Measurements from ENCODE around the gene CRBN. TPM values are rescaled to one million over a fixed set of nuclear protein-coding genes. Genes with fewer than 3 reads are reported as not detected.

Gene CRBN
- total RNA-seq, 1 donor from 2014 or later = 76.2 TPM

DNA sequence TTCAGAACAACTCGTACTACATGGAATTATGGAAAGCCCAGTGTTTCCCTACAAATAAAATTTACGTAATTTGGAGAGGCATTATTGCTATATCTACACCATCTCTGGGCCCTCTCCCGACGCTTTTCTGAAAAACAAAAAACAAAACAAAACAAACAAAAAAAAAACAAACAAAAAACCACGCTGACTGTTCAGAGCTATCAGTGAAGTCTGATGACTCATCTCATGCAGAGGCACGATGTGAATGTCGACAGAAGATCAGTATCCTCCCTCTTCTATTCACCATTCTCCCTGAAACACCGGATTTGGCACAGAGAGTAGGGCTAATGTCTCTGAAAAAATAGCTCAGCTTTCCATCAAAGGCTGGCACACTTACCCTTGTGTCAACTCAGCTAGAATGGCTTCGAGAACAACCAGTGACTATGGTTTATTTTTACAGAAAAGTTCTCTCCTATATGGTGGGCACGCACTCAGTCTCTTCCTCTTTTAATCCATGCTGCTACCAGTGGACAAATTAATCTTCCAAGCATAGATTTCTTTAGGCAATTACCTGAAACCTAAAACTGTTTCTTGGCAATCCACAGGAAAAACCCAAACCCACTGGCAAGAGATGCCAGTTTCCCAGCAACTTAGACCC, 1.5 kb downstream of the CRBN start:
- Histone ChIP-seq H3K36me3 (ENCODE audit: control insufficient read depth in 3 of 3, insufficient read depth in 3 of 3, low read length in 3 of 3) (peaks cover 7 to 20% (median 12%) of the 10 kb centered on the region in 3 donors), H3K4me1 (ENCODE audit: control insufficient read depth in 3 of 3, insufficient read depth in 3 of 3, low read length in 3 of 3) (peaks cover 14 to 25% (median 18%) of the 10 kb centered on the region in 3 donors), H3K9me3 (ENCODE audit: control insufficient read depth in 3 of 3, low read length in 3 of 3) (no peaks in the 10 kb centered on the region), H3K27ac (ENCODE audit: low read depth, low read length) (no peak overlapping the region), H3K27me3 (ENCODE audit: control insufficient read depth in 3 of 3, insufficient read depth in 3 of 3, low read length in 3 of 3) (no peaks in the 10 kb centered on the region), H3K9ac (ENCODE audit: low read depth in 1 of 3, low read length in 3 of 3) (peak overlapping the region in 2 of 3 donors; percentile 82 to 87), H3K4me3 (ENCODE audit: low read length in 3 of 3) (peak overlapping the region; percentile 71 to 99 (median 79))

DNA sequence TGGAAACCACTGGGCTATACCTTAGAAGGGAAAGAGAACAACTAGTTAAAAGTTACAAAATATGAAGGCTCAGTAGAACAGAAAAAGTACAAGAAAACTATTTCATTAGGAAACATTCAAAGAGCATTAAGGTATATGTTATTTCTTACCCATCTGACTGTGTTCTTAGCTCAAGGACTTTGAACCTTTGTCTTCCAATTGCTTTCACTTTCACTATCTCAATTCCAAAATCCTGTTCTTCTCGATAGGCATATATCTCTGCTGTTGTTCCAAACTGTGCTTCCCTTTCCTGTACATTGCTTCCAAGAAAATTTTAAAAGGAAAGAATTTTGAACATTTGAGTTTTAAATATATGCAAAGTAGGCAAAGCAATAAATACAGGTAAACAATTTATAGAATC, 6.9 kb downstream of the CRBN start:
- Histone ChIP-seq H3K9ac (ENCODE audit: low read depth in 1 of 3, low read length in 3 of 3) (no peak overlapping the region), H3K36me3 (ENCODE audit: control insufficient read depth in 3 of 3, insufficient read depth in 3 of 3, low read length in 3 of 3) (peaks cover 20 to 49% (median 33%) of the 10 kb centered on the region in 3 donors), H3K27me3 (ENCODE audit: control insufficient read depth in 3 of 3, insufficient read depth in 3 of 3, low read length in 3 of 3) (no peaks in the 10 kb centered on the region), H3K27ac (ENCODE audit: low read depth, low read length) (peak overlapping the region; percentile 43), H3K4me1 (ENCODE audit: control insufficient read depth in 3 of 3, insufficient read depth in 3 of 3, low read length in 3 of 3) (peaks cover 3 to 13% (median 4%) of the 10 kb centered on the region in 3 donors), H3K9me3 (ENCODE audit: control insufficient read depth in 3 of 3, low read length in 3 of 3) (no peaks in the 10 kb centered on the region), H3K4me3 (ENCODE audit: low read length in 3 of 3) (no peak overlapping the region)

DNA sequence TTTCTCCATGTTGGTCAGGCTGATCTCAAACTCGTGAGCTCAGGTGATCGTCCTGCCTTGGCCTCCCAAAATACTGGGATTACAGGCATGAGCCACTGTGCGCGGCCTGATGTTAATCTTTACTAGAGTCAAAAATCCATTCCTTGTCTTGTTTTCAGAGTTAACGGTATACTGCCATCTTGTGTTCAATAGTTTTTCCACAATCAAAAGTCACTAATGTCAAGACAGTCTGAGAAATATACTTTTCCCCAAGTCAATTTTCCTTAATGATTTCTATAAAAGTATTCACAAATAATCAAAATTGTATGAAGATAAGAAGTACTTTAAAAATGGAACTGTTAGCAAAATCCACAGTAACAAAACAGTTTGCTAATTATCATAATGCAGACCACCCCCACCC, 8.5 kb downstream of the CRBN start:
- Histone ChIP-seq H3K36me3 (ENCODE audit: control insufficient read depth in 3 of 3, insufficient read depth in 3 of 3, low read length in 3 of 3) (peaks cover 26 to 60% (median 48%) of the 10 kb centered on the region in 3 donors), H3K27me3 (ENCODE audit: control insufficient read depth in 3 of 3, insufficient read depth in 3 of 3, low read length in 3 of 3) (no peaks in the 10 kb centered on the region), H3K9me3 (ENCODE audit: control insufficient read depth in 3 of 3, low read length in 3 of 3) (no peaks in the 10 kb centered on the region), H3K4me1 (ENCODE audit: control insufficient read depth in 3 of 3, insufficient read depth in 3 of 3, low read length in 3 of 3) (peaks cover 0 to 5% (median 0%) of the 10 kb centered on the region in 3 donors), H3K9ac (ENCODE audit: low read depth in 1 of 3, low read length in 3 of 3) (no peak overlapping the region), H3K27ac (ENCODE audit: low read depth, low read length) (no peak overlapping the region), H3K4me3 (ENCODE audit: low read length in 3 of 3) (no peak overlapping the region)

DNA sequence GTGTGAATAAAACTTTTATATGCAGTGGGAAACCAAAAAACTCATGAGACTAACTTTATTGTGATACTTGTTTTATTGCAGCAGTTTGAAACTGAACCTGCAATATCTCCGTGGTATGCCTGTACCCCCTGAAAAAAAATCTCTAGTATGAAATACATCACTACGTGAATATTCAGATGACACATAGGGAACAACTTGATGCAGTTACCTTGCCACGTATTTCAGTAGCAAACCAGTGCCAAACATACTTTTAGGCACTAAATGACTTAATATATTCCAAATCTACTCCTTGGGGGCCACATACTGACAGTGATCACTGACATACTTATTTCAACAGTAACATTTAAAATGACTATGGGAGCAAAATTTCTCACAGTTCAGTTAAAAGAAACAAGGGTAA, 13.8 kb downstream of the CRBN start:
- H3K9ac ChIP-seq (ENCODE audit: low read depth in 1 of 3, low read length in 3 of 3) = no peak overlapping the region
- no peak overlapping the region for H3K27ac ChIP-seq (ENCODE audit: low read depth, low read length)
- H3K4me1 ChIP-seq (ENCODE audit: control insufficient read depth in 3 of 3, insufficient read depth in 3 of 3, low read length in 3 of 3) = no peaks in the 10 kb centered on the region
- no peaks in the 10 kb centered on the region for H3K9me3 ChIP-seq (ENCODE audit: control insufficient read depth in 3 of 3, low read length in 3 of 3)
- H3K27me3 ChIP-seq (ENCODE audit: control insufficient read depth in 3 of 3, insufficient read depth in 3 of 3, low read length in 3 of 3) = no peaks in the 10 kb centered on the region
- H3K36me3 ChIP-seq (ENCODE audit: control insufficient read depth in 3 of 3, insufficient read depth in 3 of 3, low read length in 3 of 3) = peaks cover 22 to 62% (median 37%) of the 10 kb centered on the region in 3 donors
- H3K4me3 ChIP-seq (ENCODE audit: low read length in 3 of 3) = no peak overlapping the region

DNA sequence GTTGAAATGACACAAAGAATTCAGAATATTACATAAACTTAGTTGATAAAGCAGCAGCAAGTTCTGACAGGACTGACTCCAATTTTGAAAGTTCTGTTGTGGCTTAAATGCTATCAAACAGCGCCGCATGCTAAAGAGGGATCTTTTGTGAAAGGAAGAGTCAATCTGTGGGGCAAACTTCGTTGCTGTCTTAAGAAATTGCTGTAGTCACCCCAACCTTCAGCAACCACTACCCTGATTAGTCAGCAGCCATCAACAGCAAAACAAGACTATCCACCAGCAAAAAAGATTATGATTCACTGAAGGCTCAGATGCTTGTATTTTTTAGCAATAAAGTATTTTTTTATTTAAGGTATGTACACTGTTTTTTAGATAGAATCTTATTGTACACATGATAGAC, 14.2 kb downstream of the CRBN start:
- H3K4me1 ChIP-seq (ENCODE audit: control insufficient read depth in 3 of 3, insufficient read depth in 3 of 3, low read length in 3 of 3) = no peaks in the 10 kb centered on the region
- H3K27me3 ChIP-seq (ENCODE audit: control insufficient read depth in 3 of 3, insufficient read depth in 3 of 3, low read length in 3 of 3) = no peaks in the 10 kb centered on the region
- H3K27ac ChIP-seq (ENCODE audit: low read depth, low read length) = no peak overlapping the region
- no peak overlapping the region for H3K9ac ChIP-seq (ENCODE audit: low read depth in 1 of 3, low read length in 3 of 3)
- no peaks in the 10 kb centered on the region for H3K9me3 ChIP-seq (ENCODE audit: control insufficient read depth in 3 of 3, low read length in 3 of 3)
- no peak overlapping the region for H3K4me3 ChIP-seq (ENCODE audit: low read length in 3 of 3)
- H3K36me3 ChIP-seq (ENCODE audit: control insufficient read depth in 3 of 3, insufficient read depth in 3 of 3, low read length in 3 of 3) = peaks cover 22 to 60% (median 37%) of the 10 kb centered on the region in 3 donors

DNA sequence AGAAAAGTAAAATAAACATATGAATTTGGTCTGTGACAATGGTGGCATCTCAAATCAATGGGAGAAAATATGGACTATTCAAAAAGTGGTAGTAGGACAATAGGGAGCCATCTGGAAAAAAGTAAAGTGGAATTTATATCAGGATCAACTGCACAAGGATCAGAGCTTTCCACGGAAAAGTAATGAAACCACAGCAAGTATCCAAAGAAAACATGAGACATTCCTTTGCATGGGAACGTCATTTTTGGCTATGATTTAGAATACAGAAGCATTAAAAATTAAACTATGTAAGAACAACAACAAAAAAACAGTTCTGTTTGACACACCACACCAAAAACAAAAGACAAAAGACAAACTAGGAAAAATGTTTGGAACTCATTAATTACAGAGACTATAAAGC, 18.7 kb downstream of the CRBN start:
- no peaks in the 10 kb centered on the region for H3K9me3 ChIP-seq (ENCODE audit: control insufficient read depth in 3 of 3, low read length in 3 of 3)
- H3K4me3 ChIP-seq (ENCODE audit: low read length in 3 of 3) = no peak overlapping the region
- no peak overlapping the region for H3K27ac ChIP-seq (ENCODE audit: low read depth, low read length)
- no peaks in the 10 kb centered on the region for H3K27me3 ChIP-seq (ENCODE audit: control insufficient read depth in 3 of 3, insufficient read depth in 3 of 3, low read length in 3 of 3)
- no peak overlapping the region for H3K9ac ChIP-seq (ENCODE audit: low read depth in 1 of 3, low read length in 3 of 3)
- peaks cover 10 to 50% (median 40%) of the 10 kb centered on the region in 3 donors for H3K36me3 ChIP-seq (ENCODE audit: control insufficient read depth in 3 of 3, insufficient read depth in 3 of 3, low read length in 3 of 3)
- H3K4me1 ChIP-seq (ENCODE audit: control insufficient read depth in 3 of 3, insufficient read depth in 3 of 3, low read length in 3 of 3) = no peaks in the 10 kb centered on the region

DNA sequence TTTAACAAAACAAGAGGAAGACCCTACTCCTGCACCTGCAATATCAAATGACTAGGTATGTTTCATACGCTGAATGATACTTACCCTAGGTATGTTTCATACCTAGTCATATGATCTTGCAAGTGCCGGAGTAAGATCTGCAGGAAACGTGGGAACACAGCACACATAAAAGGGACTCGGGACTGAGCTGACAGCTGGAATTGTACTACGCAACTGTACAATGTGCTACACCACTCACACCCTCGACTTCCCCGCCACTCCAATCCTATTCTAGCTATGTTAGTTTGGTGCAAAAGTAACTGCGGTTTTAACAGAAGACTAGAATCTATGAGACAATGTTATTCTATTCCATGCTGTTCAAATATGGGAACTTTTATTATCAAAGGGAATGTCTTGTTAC, 22.0 kb downstream of the CRBN start:
- H3K27me3 ChIP-seq (ENCODE audit: control insufficient read depth in 3 of 3, insufficient read depth in 3 of 3, low read length in 3 of 3) = no peaks in the 10 kb centered on the region
- H3K4me3 ChIP-seq (ENCODE audit: low read length in 3 of 3) = no peak overlapping the region
- peaks cover 3 to 50% (median 44%) of the 10 kb centered on the region in 3 donors for H3K36me3 ChIP-seq (ENCODE audit: control insufficient read depth in 3 of 3, insufficient read depth in 3 of 3, low read length in 3 of 3)
- no peaks in the 10 kb centered on the region for H3K9me3 ChIP-seq (ENCODE audit: control insufficient read depth in 3 of 3, low read length in 3 of 3)
- H3K27ac ChIP-seq (ENCODE audit: low read depth, low read length) = no peak overlapping the region
- H3K4me1 ChIP-seq (ENCODE audit: control insufficient read depth in 3 of 3, insufficient read depth in 3 of 3, low read length in 3 of 3) = no peaks in the 10 kb centered on the region
- H3K9ac ChIP-seq (ENCODE audit: low read depth in 1 of 3, low read length in 3 of 3) = no peak overlapping the region

DNA sequence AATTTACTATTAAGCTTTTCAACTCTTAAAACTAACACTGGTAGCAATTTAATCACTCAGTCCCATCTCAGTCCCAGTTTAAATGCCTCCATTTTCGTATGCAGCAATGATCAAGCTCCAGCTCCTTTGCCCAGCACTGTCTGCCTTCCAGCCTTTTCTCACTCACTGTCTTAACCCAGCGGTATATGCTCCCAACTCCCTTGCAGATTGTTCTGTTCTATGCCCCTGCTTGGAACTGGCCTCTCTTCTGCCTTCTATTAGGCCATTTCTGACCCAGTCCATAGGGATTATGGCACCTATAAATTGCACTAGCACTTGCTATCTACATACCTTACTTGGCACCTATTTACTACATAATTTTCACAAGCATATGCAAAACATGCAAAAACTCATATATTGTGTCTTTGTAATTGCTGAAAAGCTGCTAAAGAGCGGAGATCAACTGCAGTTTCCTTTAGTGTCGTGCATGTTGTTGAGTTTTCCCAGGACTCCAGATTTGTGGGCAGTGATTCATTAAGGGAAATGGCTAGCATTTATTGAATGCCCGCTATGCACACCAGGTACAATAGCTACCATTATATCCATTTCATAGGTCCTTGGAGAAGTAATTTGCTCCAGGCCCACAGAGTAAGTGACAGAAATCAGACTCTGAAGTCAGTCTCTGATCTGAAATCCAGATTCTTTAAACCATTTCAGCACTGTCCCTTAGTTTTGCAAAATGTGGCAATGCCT, 24.4 kb downstream of the CRBN start:
- no peaks in the 10 kb centered on the region for H3K9me3 ChIP-seq (ENCODE audit: control insufficient read depth in 3 of 3, low read length in 3 of 3)
- H3K4me3 ChIP-seq (ENCODE audit: low read length in 3 of 3) = no peak overlapping the region
- peaks cover 2 to 52% (median 42%) of the 10 kb centered on the region in 3 donors for H3K36me3 ChIP-seq (ENCODE audit: control insufficient read depth in 3 of 3, insufficient read depth in 3 of 3, low read length in 3 of 3)
- no peaks in the 10 kb centered on the region for H3K27me3 ChIP-seq (ENCODE audit: control insufficient read depth in 3 of 3, insufficient read depth in 3 of 3, low read length in 3 of 3)
- no peaks in the 10 kb centered on the region for H3K4me1 ChIP-seq (ENCODE audit: control insufficient read depth in 3 of 3, insufficient read depth in 3 of 3, low read length in 3 of 3)
- H3K9ac ChIP-seq (ENCODE audit: low read depth in 1 of 3, low read length in 3 of 3) = no peak overlapping the region
- no peak overlapping the region for H3K27ac ChIP-seq (ENCODE audit: low read depth, low read length)

DNA sequence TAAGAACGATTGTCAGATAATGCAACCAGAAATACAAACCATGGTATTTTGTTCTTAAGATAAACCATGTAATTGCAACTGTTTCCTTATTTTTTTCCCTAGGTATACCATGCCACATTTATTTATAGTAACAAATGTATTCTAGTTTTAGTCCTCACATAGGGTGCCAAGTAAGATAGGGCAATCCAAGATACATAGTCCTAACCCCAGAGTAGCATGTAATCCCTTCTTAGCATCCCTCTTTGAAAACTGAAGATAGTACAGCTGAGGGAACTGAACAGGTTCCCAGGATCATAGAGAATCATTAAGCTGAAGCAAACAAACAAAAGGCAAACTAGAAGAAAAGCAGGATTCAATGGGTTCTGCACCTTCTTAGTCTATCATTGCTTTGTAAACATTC, 28.0 kb downstream of the CRBN start:
- H3K36me3 ChIP-seq (ENCODE audit: control insufficient read depth in 3 of 3, insufficient read depth in 3 of 3, low read length in 3 of 3) = peaks cover 11 to 62% (median 53%) of the 10 kb centered on the region in 3 donors

DNA sequence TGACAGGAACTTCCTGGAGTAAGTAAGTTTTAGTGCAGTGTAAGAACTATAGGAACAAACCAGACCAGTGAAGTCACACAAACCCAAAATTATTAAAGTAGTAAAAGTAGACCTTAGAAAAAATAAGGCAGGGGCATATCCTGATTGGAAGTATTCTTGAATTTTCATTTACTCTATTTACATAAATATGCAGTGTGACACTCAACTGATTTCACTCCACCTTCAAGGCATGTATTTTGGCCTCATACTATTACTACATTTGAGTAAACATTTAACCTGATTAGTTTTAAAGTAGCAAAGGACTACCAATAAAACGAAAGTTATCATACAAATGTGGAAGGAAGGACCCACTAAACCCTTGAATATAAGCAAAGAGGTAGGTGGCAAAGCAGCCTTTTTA, 29.9 kb downstream of the CRBN start:
- Histone ChIP-seq H3K4me3 (ENCODE audit: low read length in 3 of 3) (no peak overlapping the region), H3K36me3 (ENCODE audit: control insufficient read depth in 3 of 3, insufficient read depth in 3 of 3, low read length in 3 of 3) (peaks cover 16 to 65% (median 54%) of the 10 kb centered on the region in 3 donors), H3K27me3 (ENCODE audit: control insufficient read depth in 3 of 3, insufficient read depth in 3 of 3, low read length in 3 of 3) (no peaks in the 10 kb centered on the region), H3K9me3 (ENCODE audit: control insufficient read depth in 3 of 3, low read length in 3 of 3) (no peaks in the 10 kb centered on the region), H3K9ac (ENCODE audit: low read depth in 1 of 3, low read length in 3 of 3) (no peak overlapping the region), H3K27ac (ENCODE audit: low read depth, low read length) (no peak overlapping the region), H3K4me1 (ENCODE audit: control insufficient read depth in 3 of 3, insufficient read depth in 3 of 3, low read length in 3 of 3) (no peaks in the 10 kb centered on the region)

More for the DNA sequence above, 28.0 kb downstream of the CRBN start:
- H3K27me3 ChIP-seq (ENCODE audit: control insufficient read depth in 3 of 3, insufficient read depth in 3 of 3, low read length in 3 of 3) = no peaks in the 10 kb centered on the region
- no peak overlapping the region for H3K9ac ChIP-seq (ENCODE audit: low read depth in 1 of 3, low read length in 3 of 3)
- H3K4me3 ChIP-seq (ENCODE audit: low read length in 3 of 3) = no peak overlapping the region
- no peak overlapping the region for H3K27ac ChIP-seq (ENCODE audit: low read depth, low read length)
- H3K4me1 ChIP-seq (ENCODE audit: control insufficient read depth in 3 of 3, insufficient read depth in 3 of 3, low read length in 3 of 3) = no peaks in the 10 kb centered on the region
- no peaks in the 10 kb centered on the region for H3K9me3 ChIP-seq (ENCODE audit: control insufficient read depth in 3 of 3, low read length in 3 of 3)

Measured in skeletal muscle tissue (tissue), 4 donors.